ENCODE data around the gene KCNT2.

Gene KCNT2

DNA sequence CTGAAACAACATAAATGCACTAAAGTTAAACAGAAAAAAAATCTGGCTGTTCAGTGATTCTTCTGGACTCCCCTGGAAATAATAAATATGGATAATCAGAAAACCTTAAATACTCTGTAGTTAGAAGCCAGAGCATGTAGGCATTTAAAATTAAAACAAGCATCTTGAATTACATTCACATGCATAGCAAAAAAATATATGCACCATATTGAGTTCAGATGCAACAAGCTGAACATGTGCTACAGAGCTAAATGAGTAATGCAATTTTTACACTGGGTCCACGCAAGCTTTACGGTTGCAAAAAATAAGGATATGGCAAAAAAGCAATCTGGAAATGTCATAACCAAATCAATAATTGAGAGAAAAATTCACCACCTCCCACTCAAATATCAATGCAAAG is 11.5 kb upstream of the KCNT2 start:
- Histone ChIP-seq H3K27ac (ENCODE audit: low read depth, low read length) (no peak overlapping the region), H3F3A (ENCODE audit: control insufficient read depth, insufficient read depth) (no peaks in the 10 kb centered on the region), H3K9me2 (replicated peaks; ENCODE audit: control insufficient read depth, low read length) (no peaks in the 10 kb centered on the region), H3K79me2 (ENCODE audit: control insufficient read depth, low read length) (no peaks in the 10 kb centered on the region), H3K4me3 (ENCODE audit: low read length) (no peak overlapping the region), H3K4me1 (ENCODE audit: control insufficient read depth, low read length) (no peaks in the 10 kb centered on the region), H3K36me3 (ENCODE audit: control insufficient read depth, low read length) (no peaks in the 10 kb centered on the region), H3K4me2 (ENCODE audit: low read length) (no peak overlapping the region), H3K9me3 (ENCODE audit: control insufficient read depth, insufficient read depth, low read length) (no peaks in the 10 kb centered on the region), H4K20me1 (ENCODE audit: control insufficient read depth, insufficient read depth, low read depth, low read length) (no peaks in the 10 kb centered on the region), H3K27me3 (ENCODE audit: control insufficient read depth, low read length) (no peaks in the 10 kb centered on the region)
- no peak for TF ChIP-seq EZH2phosphoT487 (IDR thresholded peaks at IDR 0.05; ENCODE audit: borderline replicate concordance, low read length)
- TF ChIP-seq, protein P1, sequence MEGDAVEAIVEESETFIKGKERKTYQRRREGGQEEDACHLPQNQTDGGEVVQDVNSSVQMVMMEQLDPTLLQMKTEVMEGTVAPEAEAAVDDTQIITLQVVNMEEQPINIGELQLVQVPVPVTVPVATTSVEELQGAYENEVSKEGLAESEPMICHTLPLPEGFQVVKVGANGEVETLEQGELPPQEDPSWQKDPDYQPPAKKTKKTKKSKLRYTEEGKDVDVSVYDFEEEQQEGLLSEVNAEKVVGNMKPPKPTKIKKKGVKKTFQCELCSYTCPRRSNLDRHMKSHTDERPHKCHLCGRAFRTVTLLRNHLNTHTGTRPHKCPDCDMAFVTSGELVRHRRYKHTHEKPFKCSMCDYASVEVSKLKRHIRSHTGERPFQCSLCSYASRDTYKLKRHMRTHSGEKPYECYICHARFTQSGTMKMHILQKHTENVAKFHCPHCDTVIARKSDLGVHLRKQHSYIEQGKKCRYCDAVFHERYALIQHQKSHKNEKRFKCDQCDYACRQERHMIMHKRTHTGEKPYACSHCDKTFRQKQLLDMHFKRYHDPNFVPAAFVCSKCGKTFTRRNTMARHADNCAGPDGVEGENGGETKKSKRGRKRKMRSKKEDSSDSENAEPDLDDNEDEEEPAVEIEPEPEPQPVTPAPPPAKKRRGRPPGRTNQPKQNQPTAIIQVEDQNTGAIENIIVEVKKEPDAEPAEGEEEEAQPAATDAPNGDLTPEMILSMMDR (IDR thresholded peaks at IDR 0.05; ENCODE audit: low read depth, low read length, poor library complexity, severe bottlenecking): no peak

DNA sequence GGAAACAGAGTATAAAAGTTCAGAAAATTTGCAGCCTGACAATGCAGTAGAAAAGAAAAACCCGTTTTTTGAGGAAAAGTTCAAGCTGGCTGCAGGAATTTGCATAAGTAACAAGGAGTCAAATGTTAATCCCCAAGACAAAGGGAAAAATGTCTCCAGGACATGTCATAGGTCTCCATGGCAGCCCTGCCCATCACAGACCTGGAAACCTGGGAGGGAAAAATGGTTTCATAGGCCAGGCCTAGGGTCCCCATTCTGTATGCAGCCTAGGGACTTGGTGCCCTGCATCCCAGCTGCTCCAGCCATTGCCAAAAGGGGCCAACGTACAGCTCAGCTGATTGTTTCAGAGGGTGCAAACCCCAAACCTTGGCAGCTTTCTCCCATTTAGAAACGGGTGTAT is 3.6 kb upstream of the KCNT2 start:
- Histone ChIP-seq H3K27ac (ENCODE audit: low read depth, low read length) (no peak overlapping the region), H3K27me3 (ENCODE audit: control insufficient read depth, low read length) (no peaks in the 10 kb centered on the region), H4K20me1 (ENCODE audit: control insufficient read depth, insufficient read depth, low read depth, low read length) (no peaks in the 10 kb centered on the region), H3K79me2 (ENCODE audit: control insufficient read depth, low read length) (no peaks in the 10 kb centered on the region), H3K9me2 (replicated peaks; ENCODE audit: control insufficient read depth, low read length) (no peaks in the 10 kb centered on the region), H3K4me2 (ENCODE audit: low read length) (no peak overlapping the region), H3K4me1 (ENCODE audit: control insufficient read depth, low read length) (no peaks in the 10 kb centered on the region), H3K4me3 (ENCODE audit: low read length) (no peak overlapping the region), H3K9me3 (ENCODE audit: control insufficient read depth, insufficient read depth, low read length) (no peaks in the 10 kb centered on the region; the same call in 1 of the 2 replicates), H3K36me3 (ENCODE audit: control insufficient read depth, low read length) (no peaks in the 10 kb centered on the region), H3F3A (ENCODE audit: control insufficient read depth, insufficient read depth) (no peaks in the 10 kb centered on the region)
- TF ChIP-seq, protein P1 (IDR thresholded peaks at IDR 0.05; ENCODE audit: low read depth, low read length, poor library complexity, severe bottlenecking): no peak
- no peak for TF ChIP-seq EZH2phosphoT487 (IDR thresholded peaks at IDR 0.05; ENCODE audit: borderline replicate concordance, low read length)

DNA sequence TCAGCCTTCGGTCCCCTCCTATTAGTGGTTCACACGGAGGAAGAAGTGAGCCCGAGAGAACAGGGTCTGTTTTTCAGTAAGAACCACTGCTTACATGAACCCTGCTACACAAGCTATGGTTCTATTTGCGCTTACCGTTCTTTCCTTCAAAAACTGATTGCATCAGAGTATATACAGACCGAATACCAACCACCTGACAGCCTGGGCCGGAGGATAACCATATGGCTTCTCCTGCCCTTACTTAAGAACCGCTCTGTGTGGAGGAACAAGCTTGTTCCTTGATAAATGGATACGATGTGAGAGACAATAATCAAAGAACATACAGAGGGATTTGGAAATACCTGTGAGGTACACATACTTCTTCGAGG is 1.1 kb upstream of the KCNT2 start:
- no peaks in the 10 kb centered on the region for H4K20me1 ChIP-seq (ENCODE audit: control insufficient read depth, insufficient read depth, low read depth, low read length)
- TF ChIP-seq EZH2phosphoT487 (IDR thresholded peaks at IDR 0.05; ENCODE audit: borderline replicate concordance, low read length): no peak
- TF ChIP-seq, protein P1 (IDR thresholded peaks at IDR 0.05; ENCODE audit: low read depth, low read length, poor library complexity, severe bottlenecking): no peak
- H3K27ac ChIP-seq (ENCODE audit: low read depth, low read length): no peak overlapping the region
- no peak overlapping the region for H3K4me2 ChIP-seq (ENCODE audit: low read length)
- H3K4me1 ChIP-seq (ENCODE audit: control insufficient read depth, low read length): no peaks in the 10 kb centered on the region
- no peaks in the 10 kb centered on the region for H3K36me3 ChIP-seq (ENCODE audit: control insufficient read depth, low read length)
- H3K27me3 ChIP-seq (ENCODE audit: control insufficient read depth, low read length): no peaks in the 10 kb centered on the region
- no peaks in the 10 kb centered on the region for H3F3A ChIP-seq (ENCODE audit: control insufficient read depth, insufficient read depth)
- H3K4me3 ChIP-seq (ENCODE audit: low read length): no peak overlapping the region
- no peaks in the 10 kb centered on the region; the same call in 1 of the 2 replicates for H3K9me3 ChIP-seq (ENCODE audit: control insufficient read depth, insufficient read depth, low read length)
- H3K9me2 ChIP-seq (replicated peaks; ENCODE audit: control insufficient read depth, low read length): no peaks in the 10 kb centered on the region
- H3K79me2 ChIP-seq (ENCODE audit: control insufficient read depth, low read length): no peaks in the 10 kb centered on the region

DNA sequence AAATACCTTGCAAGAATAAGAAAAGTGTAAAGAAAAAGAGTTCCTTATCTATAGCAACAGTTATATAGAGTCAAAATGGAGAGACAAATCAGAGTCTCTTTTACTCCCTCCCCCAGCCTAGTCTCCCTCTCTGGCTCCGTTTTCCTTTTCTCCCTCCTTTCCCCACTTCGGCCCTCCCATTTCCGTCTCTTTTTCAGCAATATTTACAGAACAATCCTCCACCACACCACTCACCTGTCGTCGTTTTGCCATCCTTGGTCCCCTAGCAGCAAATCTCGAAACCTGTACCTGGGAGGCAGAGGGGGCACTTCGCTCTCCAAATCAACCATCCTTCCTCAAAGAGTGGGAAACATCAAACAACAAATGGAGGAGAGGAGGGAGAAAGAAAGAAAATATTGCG is 259 bp downstream of the KCNT2 start:
- TF ChIP-seq, protein P1 (IDR thresholded peaks at IDR 0.05; ENCODE audit: low read depth, low read length, poor library complexity, severe bottlenecking): no peak
- no peak for TF ChIP-seq EZH2phosphoT487 (IDR thresholded peaks at IDR 0.05; ENCODE audit: borderline replicate concordance, low read length)
- Histone ChIP-seq H3F3A (ENCODE audit: control insufficient read depth, insufficient read depth) (no peaks in the 10 kb centered on the region), H3K79me2 (ENCODE audit: control insufficient read depth, low read length) (no peaks in the 10 kb centered on the region), H3K9me2 (replicated peaks; ENCODE audit: control insufficient read depth, low read length) (no peaks in the 10 kb centered on the region), H4K20me1 (ENCODE audit: control insufficient read depth, insufficient read depth, low read depth, low read length) (no peaks in the 10 kb centered on the region), H3K4me2 (ENCODE audit: low read length) (no peak overlapping the region), H3K27me3 (ENCODE audit: control insufficient read depth, low read length) (no peaks in the 10 kb centered on the region), H3K27ac (ENCODE audit: low read depth, low read length) (no peak overlapping the region), H3K4me3 (ENCODE audit: low read length) (no peak overlapping the region), H3K36me3 (ENCODE audit: control insufficient read depth, low read length) (no peaks in the 10 kb centered on the region), H3K4me1 (ENCODE audit: control insufficient read depth, low read length) (no peaks in the 10 kb centered on the region), H3K9me3 (ENCODE audit: control insufficient read depth, insufficient read depth, low read length) (no peaks in the 10 kb centered on the region)

Data from DOHH2 (cell line).